GM23338 (cell line): ENCODE results near the gene IGF1R. TPM values are rescaled to one million over a fixed set of nuclear protein-coding genes. Genes with fewer than 3 reads are reported as not detected.

Experiments used
- ATAC-seq: fragments of 200-7000 bp; cut with Tn5 transposase; 3 replicates; pipeline ENCODE4 v1.9.1; 2020
- DNase-seq: peaks from one replicate; pipeline ENCODE4 v3.0.0-alpha.2; 2015; ENCODE audit warnings: low spot score
- H2AFZ ChIP-seq: fragments of 200-600 bp; sonication (generic); 2 replicates; pipeline ENCODE4 v1.8.0; 2016; ENCODE audit warnings: antibody characterized with exemption, mild to moderate bottlenecking, moderate library complexity
- H3F3A ChIP-seq: fragments of 200-600 bp; sonication (generic); replicated peaks from 2 replicates; pipeline ENCODE4 v1.8.0; 2017; ENCODE audit warnings: antibody characterized with exemption, mixed run types, low read depth
- H3K27ac ChIP-seq: fragments of 200-600 bp; sonication (generic); 2 replicates; pipeline ENCODE4 v1.6.1; 2016; ENCODE audit warnings: low read depth
- H3K27me3 ChIP-seq: fragments of 200-600 bp; sonication (generic); 2 replicates; pipeline ENCODE4 v1.8.0; 2016; ENCODE audit warnings: mild to moderate bottlenecking, mixed run types, moderate library complexity; ENCODE audit not compliant: insufficient read depth
- H3K36me3 ChIP-seq: fragments of 200-600 bp; sonication (generic); 2 replicates; pipeline ENCODE4 v1.8.0; 2016; ENCODE audit warnings: mild to moderate bottlenecking; ENCODE audit not compliant: insufficient read depth
- H3K4me1 ChIP-seq: fragments of 200-600 bp; sonication (generic); 2 replicates; pipeline ENCODE4 v1.8.0; 2016; ENCODE audit warnings: mild to moderate bottlenecking, moderate library complexity; ENCODE audit not compliant: insufficient read depth
- H3K4me2 ChIP-seq: fragments of 200-600 bp; sonication (generic); 2 replicates; pipeline ENCODE4 v1.7.1; 2017; ENCODE audit warnings: mixed run types
- H3K4me3 ChIP-seq: fragments of 200-600 bp; sonication (generic); 2 replicates; pipeline ENCODE4 v1.6.1; 2016; ENCODE audit warnings: mixed run types
- H3K79me2 ChIP-seq: fragments of 200-600 bp; sonication (generic); replicated peaks from 2 replicates; pipeline ENCODE4 v1.8.0; 2017; ENCODE audit warnings: mild to moderate bottlenecking; ENCODE audit not compliant: insufficient read depth
- H3K9me2 ChIP-seq: fragments of 200-600 bp; sonication (generic); 2 replicates; pipeline ENCODE4 v1.8.0; 2017; ENCODE audit not compliant: insufficient read depth
- H4K20me1 ChIP-seq: fragments of 200-600 bp; sonication (generic); replicated peaks from 2 replicates; pipeline ENCODE4 v1.8.0; 2017; ENCODE audit warnings: mild to moderate bottlenecking; ENCODE audit not compliant: insufficient read depth
- H3K27ac Mint-ChIP-seq: 2 replicates; pipeline ENCODE4 v1.8.0; 2020; ENCODE audit warnings: inconsistent platforms, mild to moderate bottlenecking, moderate library complexity, mixed read lengths
- H3K27me3 Mint-ChIP-seq: 3 replicates; pipeline ENCODE4 v1.8.0; 2022; ENCODE audit warnings: low read depth, mild to moderate bottlenecking, moderate library complexity, mixed read lengths, inconsistent platforms; ENCODE audit not compliant: insufficient read depth, poor library complexity
- H3K36me3 Mint-ChIP-seq: 3 replicates; pipeline ENCODE4 v1.8.0; 2021; ENCODE audit warnings: low read depth, mild to moderate bottlenecking, inconsistent platforms, moderate library complexity, mixed read lengths
- H3K4me1 Mint-ChIP-seq: 3 replicates; pipeline ENCODE4 v1.8.0; 2020; ENCODE audit warnings: mild to moderate bottlenecking, inconsistent platforms, mixed read lengths
- H3K4me3 Mint-ChIP-seq: 3 replicates; pipeline ENCODE4 v1.8.0; 2021; ENCODE audit warnings: moderate library complexity, mild to moderate bottlenecking, inconsistent platforms, mixed read lengths
- H3K9me3 Mint-ChIP-seq: 3 replicates; pipeline ENCODE4 v1.8.0; 2020; ENCODE audit warnings: moderate library complexity, mild to moderate bottlenecking, inconsistent platforms, mixed read lengths
- CREB1 ChIP-seq: fragments of 250-450 bp; sonication (Bioruptor Pico); IDR thresholded peaks from 2 replicates; pipeline ENCODE4 v1.5.0; 2020; ENCODE audit warnings: low read depth, mild to moderate bottlenecking, moderate library complexity
- EZH2 ChIP-seq: fragments of 200-600 bp; sonication (generic); IDR thresholded peaks from one replicate; pipeline ENCODE4 v1.8.0; 2017; ENCODE audit warnings: antibody characterized with exemption, mild to moderate bottlenecking, low read depth; ENCODE audit not compliant: unreplicated experiment
- EZH2phosphoT487 ChIP-seq: fragments of 200-600 bp; sonication (generic); IDR thresholded peaks from one replicate; pipeline ENCODE4 v1.8.1; 2018; ENCODE audit warnings: antibody characterized with exemption; ENCODE audit not compliant: unreplicated experiment
- JUNB ChIP-seq: IDR thresholded peaks from one replicate; pipeline ENCODE4 v1.6.1; 2016; ENCODE audit warnings: antibody characterized with exemption; ENCODE audit not compliant: unreplicated experiment
- NANOG ChIP-seq: IDR thresholded peaks from 2 replicates; pipeline ENCODE4 v1.6.1; 2016; ENCODE audit warnings: antibody characterized with exemption, borderline replicate concordance
- POLR2AphosphoS5 ChIP-seq: IDR thresholded peaks from 2 replicates; pipeline ENCODE4 v1.6.1; 2016; ENCODE audit warnings: antibody characterized with exemption, low read depth
- STAT1 ChIP-seq: IDR thresholded peaks from one replicate; pipeline ENCODE4 v1.6.1; 2016; ENCODE audit warnings: antibody characterized with exemption; ENCODE audit not compliant: unreplicated experiment
- ZNF331 ChIP-seq: fragments of 250-450 bp; sonication (Bioruptor Pico); IDR thresholded peaks from 2 replicates; pipeline ENCODE4 v1.5.0; 2020; ENCODE audit warnings: low read depth, mild to moderate bottlenecking, moderate library complexity
- polyA plus RNA-seq: library from polyadenylated mRNA; unstranded; fragments of >200 nt; fragmentation: Nextera tagmentation; extraction: Ambion mirVana; gene quantifications from 2 replicates; pipeline ENCODE4 v1.2.1, GENCODE V29; 2016
- total RNA-seq: library from RNA; depleted of rRNA; stranded (reverse); fragments of >200 nt; shearing (Covaris generic); gene quantifications from 2 replicates; pipeline ENCODE4 v1.2.3, GENCODE V29; 2014
- TF ChIP-seq, protein P1 (sequence below), 2 experiments: fragments of 200-600 bp in 1 of 2; sonication (generic) in 1 of 2; conservative IDR thresholded peaks; 2 replicates each; pipeline versions ENCODE4 v1.5.1 to v1.6.1; 2016 to 2017; ENCODE audit warnings: antibody characterized with exemption in 2 of 2, low read depth in 2 of 2, mild to moderate bottlenecking in 2 of 2, moderate library complexity in 1 of 2
- TF ChIP-seq, protein P2 (sequence below): IDR thresholded peaks from 2 replicates; pipeline ENCODE4 v1.6.1; 2016; ENCODE audit warnings: antibody characterized with exemption

The IGF1R gene
- total and polyA plus RNA-seq, 2 experiments from 2014 or later, result 20.4 to 92.2 TPM

GRCh38 chr15:98883478-98883877, 235.1 kb downstream of the IGF1R start (continued):
- TF ChIP-seq, protein P1, sequence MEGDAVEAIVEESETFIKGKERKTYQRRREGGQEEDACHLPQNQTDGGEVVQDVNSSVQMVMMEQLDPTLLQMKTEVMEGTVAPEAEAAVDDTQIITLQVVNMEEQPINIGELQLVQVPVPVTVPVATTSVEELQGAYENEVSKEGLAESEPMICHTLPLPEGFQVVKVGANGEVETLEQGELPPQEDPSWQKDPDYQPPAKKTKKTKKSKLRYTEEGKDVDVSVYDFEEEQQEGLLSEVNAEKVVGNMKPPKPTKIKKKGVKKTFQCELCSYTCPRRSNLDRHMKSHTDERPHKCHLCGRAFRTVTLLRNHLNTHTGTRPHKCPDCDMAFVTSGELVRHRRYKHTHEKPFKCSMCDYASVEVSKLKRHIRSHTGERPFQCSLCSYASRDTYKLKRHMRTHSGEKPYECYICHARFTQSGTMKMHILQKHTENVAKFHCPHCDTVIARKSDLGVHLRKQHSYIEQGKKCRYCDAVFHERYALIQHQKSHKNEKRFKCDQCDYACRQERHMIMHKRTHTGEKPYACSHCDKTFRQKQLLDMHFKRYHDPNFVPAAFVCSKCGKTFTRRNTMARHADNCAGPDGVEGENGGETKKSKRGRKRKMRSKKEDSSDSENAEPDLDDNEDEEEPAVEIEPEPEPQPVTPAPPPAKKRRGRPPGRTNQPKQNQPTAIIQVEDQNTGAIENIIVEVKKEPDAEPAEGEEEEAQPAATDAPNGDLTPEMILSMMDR (conservative IDR thresholded peaks at IDR 0.05; ENCODE audit: low read depth in 2 of 2), result no peak
- TF ChIP-seq POLR2AphosphoS5 (no peak), CREB1 (CRISPR knock-in tag) (no peak), STAT1 (no peak), NANOG (no peak), ZNF331 (CRISPR knock-in tag) (no peak), JUNB (no peak), EZH2 (no peak), EZH2phosphoT487 (no peak)
- TF ChIP-seq, protein P2, sequence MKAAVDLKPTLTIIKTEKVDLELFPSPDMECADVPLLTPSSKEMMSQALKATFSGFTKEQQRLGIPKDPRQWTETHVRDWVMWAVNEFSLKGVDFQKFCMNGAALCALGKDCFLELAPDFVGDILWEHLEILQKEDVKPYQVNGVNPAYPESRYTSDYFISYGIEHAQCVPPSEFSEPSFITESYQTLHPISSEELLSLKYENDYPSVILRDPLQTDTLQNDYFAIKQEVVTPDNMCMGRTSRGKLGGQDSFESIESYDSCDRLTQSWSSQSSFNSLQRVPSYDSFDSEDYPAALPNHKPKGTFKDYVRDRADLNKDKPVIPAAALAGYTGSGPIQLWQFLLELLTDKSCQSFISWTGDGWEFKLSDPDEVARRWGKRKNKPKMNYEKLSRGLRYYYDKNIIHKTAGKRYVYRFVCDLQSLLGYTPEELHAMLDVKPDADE, result no peak

DNA sequence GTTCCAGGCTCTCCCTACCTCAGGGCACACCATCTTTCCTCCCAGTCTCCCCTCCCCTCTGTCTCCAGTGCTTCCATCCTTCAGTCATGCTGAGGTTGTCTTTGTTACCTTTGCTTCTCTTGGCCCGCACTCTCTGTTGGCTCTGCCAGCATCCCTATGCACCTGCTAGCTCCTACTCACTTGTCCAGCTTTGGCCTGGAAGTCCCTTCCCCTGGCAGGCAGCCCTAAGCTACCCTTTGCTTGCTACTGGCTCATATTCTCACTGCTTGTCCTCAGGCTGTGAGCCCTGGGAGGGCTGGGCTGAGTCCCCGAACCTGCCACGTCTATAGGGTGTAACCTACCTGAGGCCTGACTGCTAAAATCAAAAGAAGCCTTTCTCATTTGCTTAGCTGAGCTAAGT, 236.6 kb downstream of the IGF1R start:
- no peak overlapping the region for H3K4me3 Mint-ChIP-seq
- Histone ChIP-seq H3K27ac (0 out of 2 replicates have a peak overlapping the region, but pooled peaks have one; percentile 19), H3K4me2 (no peak overlapping the region), H3K4me1 (peaks cover 46% of the 10 kb centered on the region), H3K4me3 (no peak overlapping the region), H3K9me2 (peaks cover 9% of the 10 kb centered on the region; the same call in 1 of the 2 replicates), H3K27me3 (no peaks in the 10 kb centered on the region), H2AFZ (no peak overlapping the region), H3K79me2 (peaks cover 100% of the 10 kb centered on the region), H3K36me3 (no peaks in the 10 kb centered on the region), H3F3A (no peaks in the 10 kb centered on the region; the same call in 1 of the 2 replicates), H4K20me1 (peaks cover 38% of the 10 kb centered on the region)
- no peak overlapping the region; the same call in 1 of the 2 replicates for H3K27ac Mint-ChIP-seq
- TF ChIP-seq POLR2AphosphoS5 (no peak), STAT1 (no peak), EZH2phosphoT487 (no peak), CREB1 (CRISPR knock-in tag) (no peak), EZH2 (no peak)
- TF ChIP-seq, protein P2, result no peak
- H3K9me3 Mint-ChIP-seq, result no peaks in the 10 kb centered on the region
- peaks cover 9% of the 10 kb centered on the region for H3K27me3 Mint-ChIP-seq
- peaks cover 64% of the 10 kb centered on the region for H3K4me1 Mint-ChIP-seq
- H3K36me3 Mint-ChIP-seq, result no peaks in the 10 kb centered on the region
- DNase-seq, result no peak
- ATAC-seq, result peak; percentile 20
